SU-DHL-6 (cell line): ENCODE results near the gene NHLRC4.

Experiments
- CTCF ChIP-seq: fragments of 200-600 bp; sonication (generic); IDR thresholded peaks from one replicate; pipeline ENCODE4 v1.5.1; 2017; ENCODE audit warnings: antibody characterized with exemption, mild to moderate bottlenecking, low read length, moderate library complexity; ENCODE audit not compliant: insufficient read depth, poor library complexity, severe bottlenecking
- EZH2phosphoT487 ChIP-seq: fragments of 200-600 bp; sonication (generic), shearing (Covaris generic); conservative IDR thresholded peaks from 2 replicates; pipeline ENCODE4 v1.6.1; 2018; ENCODE audit warnings: mild to moderate bottlenecking, antibody characterized with exemption, low read length, moderate library complexity, mixed read lengths

DNA sequence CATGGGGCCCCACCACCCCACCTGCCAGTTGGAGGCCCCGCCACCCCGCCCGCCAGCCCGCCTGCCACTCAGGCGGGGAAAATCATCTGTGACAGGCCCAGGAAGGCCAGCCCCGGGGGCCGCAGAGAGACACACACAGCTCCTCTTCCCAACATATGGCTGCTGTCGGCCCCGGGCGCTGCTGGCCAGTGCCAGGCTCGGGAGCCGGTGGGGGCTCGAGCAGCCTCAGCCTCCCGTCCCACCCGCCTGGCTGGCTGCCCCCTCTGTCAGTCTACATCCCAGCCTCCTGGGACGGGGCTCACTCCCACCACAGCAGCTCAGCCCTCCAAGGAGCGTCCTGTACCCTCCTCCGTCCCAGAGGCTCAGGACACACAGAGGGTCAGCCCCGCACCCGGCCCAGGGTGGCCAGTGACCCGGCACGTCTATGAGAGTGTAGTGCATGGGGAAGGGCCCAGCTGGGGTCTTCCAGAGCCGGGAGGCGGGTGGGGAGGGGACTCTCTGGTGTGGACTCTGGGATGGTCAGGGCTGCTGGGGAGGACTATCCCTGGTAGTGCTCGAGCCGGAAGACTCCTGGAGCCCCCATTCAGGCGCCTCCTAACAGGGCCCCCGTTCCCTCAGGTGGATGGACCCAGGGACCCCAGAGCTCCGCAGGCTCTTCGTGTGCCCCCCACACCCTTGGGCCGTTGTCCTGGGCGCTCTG, 10.2 kb upstream of the NHLRC4 start:
- TF ChIP-seq CTCF: no peak
- no peak for TF ChIP-seq EZH2phosphoT487
